ENCODE data around the gene MAP3K14. TPM values are rescaled to one million over a fixed set of nuclear protein-coding genes. Genes with fewer than 3 reads are reported as not detected.

Gene MAP3K14
- total and polyA plus RNA-seq, 4 donors = 1.2 to 7.8 (median 4.2) TPM

DNA sequence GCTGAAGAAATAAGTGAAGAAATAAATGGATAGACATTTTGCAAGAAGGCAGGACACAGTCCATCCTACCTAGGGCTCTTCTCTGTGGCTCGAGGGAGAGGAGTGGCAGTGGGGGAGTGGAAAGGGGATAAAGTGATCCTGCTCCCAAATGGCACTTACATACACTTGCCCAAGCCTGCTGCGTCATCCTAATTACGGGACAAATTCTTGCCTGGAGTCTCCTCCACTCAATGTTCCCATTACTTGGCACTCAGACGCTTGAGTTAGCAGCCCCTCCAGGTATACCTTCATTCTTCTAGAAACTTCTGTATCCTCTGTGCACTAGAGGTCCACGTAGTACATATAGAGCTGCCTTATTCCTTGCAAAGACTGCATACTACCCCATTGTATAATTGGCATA lies 15.7 kb upstream of the MAP3K14 start (continued):
- no peak for TF ChIP-seq CTCF (IDR thresholded peaks at IDR 0.05; ENCODE audit: low read depth, low read length, missing input control)
- no peak for TF ChIP-seq RXRA (IDR thresholded peaks at IDR 0.05)
- no peak for TF ChIP-seq FOXA1 (IDR thresholded peaks at IDR 0.05)

GRCh38 chr17:45326626-45327025 lies 9.8 kb upstream of the MAP3K14 start:
- TF ChIP-seq JUND (IDR thresholded peaks at IDR 0.05) (no peak), NR2F2 (IDR thresholded peaks at IDR 0.05) (no peak), RAD21 (IDR thresholded peaks at IDR 0.05) (no peak), FOXA2 (IDR thresholded peaks at IDR 0.05) (no peak), REST (IDR thresholded peaks at IDR 0.05) (no peak), CTCF (IDR thresholded peaks at IDR 0.05; ENCODE audit: low read depth, low read length, missing input control) (no peak), GABPA (IDR thresholded peaks at IDR 0.05 in 1 of 2, conservative IDR thresholded peaks at IDR 0.05 in 1 of 2) (no peak), HNF4G (IDR thresholded peaks at IDR 0.05) (no peak), SP1 (IDR thresholded peaks at IDR 0.05) (no peak), TAF1 (conservative IDR thresholded peaks at IDR 0.05) (no peak), ATF3 (IDR thresholded peaks at IDR 0.05) (no peak), YY1 (IDR thresholded peaks at IDR 0.05) (no peak), FOXA1 (IDR thresholded peaks at IDR 0.05) (no peak), EGR1 (IDR thresholded peaks at IDR 0.05; ENCODE audit: low read depth in 2 of 2) (no peak), RXRA (IDR thresholded peaks at IDR 0.05) (no peak), HNF4A (conservative IDR thresholded peaks at IDR 0.05) (no peak)
- TF ChIP-seq, protein P1, sequence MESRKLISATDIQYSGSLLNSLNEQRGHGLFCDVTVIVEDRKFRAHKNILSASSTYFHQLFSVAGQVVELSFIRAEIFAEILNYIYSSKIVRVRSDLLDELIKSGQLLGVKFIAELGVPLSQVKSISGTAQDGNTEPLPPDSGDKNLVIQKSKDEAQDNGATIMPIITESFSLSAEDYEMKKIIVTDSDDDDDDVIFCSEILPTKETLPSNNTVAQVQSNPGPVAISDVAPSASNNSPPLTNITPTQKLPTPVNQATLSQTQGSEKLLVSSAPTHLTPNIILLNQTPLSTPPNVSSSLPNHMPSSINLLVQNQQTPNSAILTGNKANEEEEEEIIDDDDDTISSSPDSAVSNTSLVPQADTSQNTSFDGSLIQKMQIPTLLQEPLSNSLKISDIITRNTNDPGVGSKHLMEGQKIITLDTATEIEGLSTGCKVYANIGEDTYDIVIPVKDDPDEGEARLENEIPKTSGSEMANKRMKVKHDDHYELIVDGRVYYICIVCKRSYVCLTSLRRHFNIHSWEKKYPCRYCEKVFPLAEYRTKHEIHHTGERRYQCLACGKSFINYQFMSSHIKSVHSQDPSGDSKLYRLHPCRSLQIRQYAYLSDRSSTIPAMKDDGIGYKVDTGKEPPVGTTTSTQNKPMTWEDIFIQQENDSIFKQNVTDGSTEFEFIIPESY (IDR thresholded peaks at IDR 0.05) = no peak
- TF ChIP-seq, protein P2, sequence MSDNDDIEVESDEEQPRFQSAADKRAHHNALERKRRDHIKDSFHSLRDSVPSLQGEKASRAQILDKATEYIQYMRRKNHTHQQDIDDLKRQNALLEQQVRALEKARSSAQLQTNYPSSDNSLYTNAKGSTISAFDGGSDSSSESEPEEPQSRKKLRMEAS (IDR thresholded peaks at IDR 0.05) = no peak
- DNase-seq (ENCODE audit: low spot score) = no peak
- no peak overlapping the region for H3K27ac ChIP-seq (ENCODE audit: low read depth in 1 of 2, low read length in 2 of 2)
- no peak overlapping the region for H3K9ac ChIP-seq (ENCODE audit: low read depth in 1 of 2, low read length in 2 of 2)
- no peaks in the 10 kb centered on the region for H3K9me3 ChIP-seq (ENCODE audit: control insufficient read depth in 4 of 4, low read length in 3 of 4)
- H3K4me3 ChIP-seq (ENCODE audit: low read depth in 1 of 3, low read length in 3 of 3) = no peak overlapping the region
- WGBS = 92% methylated on average over 7 of the region's 7 CpGs
- no peaks in the 10 kb centered on the region for H3K36me3 ChIP-seq (ENCODE audit: control insufficient read depth in 4 of 4, insufficient read depth in 3 of 4, low read depth in 1 of 4, low read length in 3 of 4)
- no peaks in the 10 kb centered on the region for H3K27me3 ChIP-seq (ENCODE audit: control insufficient read depth in 4 of 4, insufficient read depth in 4 of 4, low read length in 3 of 4)
- no peaks in the 10 kb centered on the region for H3K4me1 ChIP-seq (ENCODE audit: control insufficient read depth in 4 of 4, insufficient read depth in 4 of 4, low read length in 3 of 4)

Data from liver (tissue), 9 donors.